Activated CD8-positive, alpha-beta memory T cell treated with anti-CD3 and anti-CD28 coated beads for 36 hours (primary cell): ENCODE results near the gene TMEM140. TPM values are rescaled to one million over a fixed set of nuclear protein-coding genes. Genes with fewer than 3 reads are reported as not detected.
"Not testable (repeated sequence)": the region's sequence is repeated elsewhere in the genome, so short reads cannot be mapped to it uniquely, and the experiment has no call there.

Experiments used
- CTCF ChIA-PET: fragments of 350-600 bp; sonication (Branson Sonifier 250); formaldehyde crosslinking; loops from one replicate; lab custom pipeline; 2021; ENCODE audit warnings: antibody characterized with exemption; lab: Charles Lee
- POLR2A ChIA-PET: fragments of 350-600 bp; sonication (Branson Sonifier 250); formaldehyde crosslinking; loops from one replicate; lab custom pipeline; 2021; ENCODE audit warnings: antibody characterized with exemption; lab: Charles Lee
- total RNA-seq, 2 experiments: library from RNA; stranded (reverse); gene quantifications; one replicate each; pipeline ENCODE4 v1.2.3, GENCODE V29; 2021

Gene TMEM140
- 1 to 10 TPM; 2.8 to 3.0 TPM for total RNA-seq

GRCh38 chr7:135147899-135148721, at the start of gene TMEM140:
TSS of gene TMEM140 (plus strand) at chr7:135148072. CDS start at chr7:135164442, 16,370 bp downstream.
- ChIA-PET CTCF (interaction anchor here (0.6 to 2.4 kb wide), 4 partner anchors 21 to 152 kb away, joined by 3 to 10 read pairs (median 4); no protein-coding TSS in a partner anchor), POLR2A (interaction anchor here (0.6 to 2.9 kb wide), 7 partner anchors 12 to 687 kb away, joined by 3 to 23 read pairs (median 5); partner anchors contain the start of genes AGBL3 and CYREN)

DNA sequence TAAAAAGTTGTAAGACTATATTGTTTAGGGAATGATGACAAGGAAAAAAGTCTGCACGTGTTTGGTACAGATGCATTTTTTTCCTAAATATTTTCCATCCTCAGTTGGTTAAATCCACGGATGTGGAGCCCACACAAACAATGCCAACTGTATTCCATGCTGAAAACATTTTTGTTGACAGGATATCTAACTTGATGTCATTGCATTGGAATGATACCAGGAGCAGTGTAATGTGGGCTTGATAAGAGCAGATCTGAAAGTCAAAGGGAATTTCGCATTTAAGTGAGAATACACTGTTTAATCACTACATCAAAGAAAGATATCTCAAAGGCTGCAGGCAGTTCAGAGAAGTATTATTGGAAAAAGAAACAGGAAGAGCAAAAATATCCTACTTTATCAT, 49.5 kb upstream of the TMEM140 start:
- POLR2A ChIA-PET = no interaction called here
- CTCF ChIA-PET = no interaction called here

DNA sequence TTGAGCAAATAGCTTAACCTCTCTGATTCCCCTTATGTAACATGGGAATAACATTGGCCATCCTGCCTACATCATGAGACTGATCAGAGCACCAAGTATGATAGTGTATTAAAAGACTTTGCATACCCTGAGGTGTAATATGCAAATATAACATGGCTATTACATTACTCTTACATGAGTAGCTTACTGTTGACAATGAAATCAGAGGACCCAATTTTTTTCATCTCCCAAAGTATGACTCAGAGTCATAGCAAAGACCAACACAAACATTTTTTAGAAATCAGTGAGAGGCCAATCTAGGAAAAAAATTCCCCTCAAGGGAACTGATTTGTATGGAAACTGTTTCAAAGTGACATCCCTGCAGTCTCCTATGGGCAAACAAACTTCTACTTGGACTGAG, 47.0 kb upstream of the TMEM140 start:
- ChIA-PET POLR2A (no interaction called here), CTCF (no interaction called here)

DNA sequence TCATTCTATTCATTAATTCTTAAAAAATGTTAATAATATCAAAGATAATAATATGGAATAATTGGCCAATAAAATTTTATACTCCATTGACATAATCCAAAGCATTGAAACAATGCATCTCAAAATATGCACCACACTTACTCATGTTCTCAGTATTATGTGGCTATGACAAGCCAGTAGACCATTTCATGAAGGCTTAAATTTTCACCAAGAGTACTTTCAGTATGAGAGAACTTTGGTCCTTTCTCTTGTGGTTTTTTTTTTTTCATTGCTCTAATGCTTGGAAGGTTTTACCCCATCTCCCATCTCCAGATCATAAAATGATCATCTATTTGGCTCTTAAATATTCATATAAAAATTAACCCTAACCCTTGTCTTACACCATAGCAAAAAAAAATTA, 45.5 kb upstream of the TMEM140 start:
- ChIA-PET CTCF (no interaction called here), POLR2A (no interaction called here)

GRCh38 chr7:135109562-135109961, 38.3 kb upstream of the TMEM140 start:
- ChIA-PET CTCF (no interaction called here), POLR2A (no interaction called here)

DNA sequence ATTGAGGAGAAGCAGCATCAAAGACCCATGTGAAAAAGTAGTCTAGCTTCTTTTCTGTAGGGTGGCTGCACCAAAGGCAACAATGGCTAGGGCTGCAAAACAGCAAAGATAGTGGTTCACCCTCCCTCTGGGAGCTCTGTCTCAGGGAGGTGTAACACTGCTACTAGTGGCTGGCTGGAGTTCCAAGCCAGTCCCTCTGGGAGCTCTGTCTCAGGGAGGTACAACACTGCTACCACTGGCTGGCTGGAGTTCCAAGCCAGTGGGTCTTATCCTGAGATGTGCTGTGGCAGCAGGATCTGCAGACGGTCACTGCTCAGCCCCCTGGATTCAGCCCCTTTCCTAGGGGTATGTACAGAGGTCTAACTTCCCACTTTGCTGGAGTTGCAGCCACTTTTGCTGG, 37.9 kb upstream of the TMEM140 start:
- ChIA-PET CTCF (no interaction called here), POLR2A (no interaction called here)

DNA sequence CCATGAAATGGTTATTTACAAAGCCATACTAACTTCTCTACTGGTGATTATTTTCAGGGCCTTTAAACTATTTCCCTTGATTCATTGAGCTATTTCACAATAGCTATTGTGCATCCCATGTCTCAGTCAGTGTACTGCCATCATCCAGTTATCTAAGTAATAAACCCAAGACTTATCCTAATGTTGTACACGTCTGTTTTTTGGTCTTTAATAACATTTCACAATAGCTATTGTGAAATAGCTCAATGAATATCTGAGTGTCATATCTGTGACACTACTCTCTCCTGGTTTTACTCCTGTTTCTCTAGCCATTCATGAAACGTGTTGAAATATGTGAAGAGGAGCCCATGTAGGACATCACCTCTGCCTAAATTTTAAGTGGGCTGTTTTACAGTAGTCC, 36.5 kb upstream of the TMEM140 start:
- POLR2A ChIA-PET = no interaction called here
- CTCF ChIA-PET = no interaction called here

GRCh38 chr7:135114622-135115021, 33.2 kb upstream of the TMEM140 start:
- ChIA-PET CTCF (no interaction called here), POLR2A (no interaction called here)

GRCh38 chr7:135117096-135117495, 30.8 kb upstream of the TMEM140 start:
- CTCF ChIA-PET = no interaction called here

DNA sequence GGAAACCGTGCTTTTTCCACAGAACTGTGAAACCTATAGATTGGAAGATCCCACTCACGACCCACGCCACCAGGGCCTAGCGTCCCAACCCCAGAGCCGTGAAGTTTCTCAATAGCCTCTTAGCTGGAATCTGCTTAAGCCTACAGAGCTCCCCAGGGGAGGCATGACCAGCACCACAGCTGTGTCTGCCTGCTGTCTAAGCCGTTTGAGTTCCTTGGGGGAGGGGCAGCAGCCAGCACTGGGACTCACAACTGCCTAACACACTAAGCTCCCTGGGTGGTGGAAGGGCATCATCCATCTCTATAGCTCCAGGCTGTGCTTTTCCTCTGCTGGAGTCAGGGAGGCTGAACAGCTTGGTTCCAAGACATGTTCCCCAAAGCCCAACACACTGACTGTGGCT, 26.0 kb upstream of the TMEM140 start:
- ChIA-PET POLR2A (no interaction called here), CTCF (no interaction called here)

More at GRCh38 chr7:135117096-135117495, 30.8 kb upstream of the TMEM140 start:
- POLR2A ChIA-PET = no interaction called here

DNA sequence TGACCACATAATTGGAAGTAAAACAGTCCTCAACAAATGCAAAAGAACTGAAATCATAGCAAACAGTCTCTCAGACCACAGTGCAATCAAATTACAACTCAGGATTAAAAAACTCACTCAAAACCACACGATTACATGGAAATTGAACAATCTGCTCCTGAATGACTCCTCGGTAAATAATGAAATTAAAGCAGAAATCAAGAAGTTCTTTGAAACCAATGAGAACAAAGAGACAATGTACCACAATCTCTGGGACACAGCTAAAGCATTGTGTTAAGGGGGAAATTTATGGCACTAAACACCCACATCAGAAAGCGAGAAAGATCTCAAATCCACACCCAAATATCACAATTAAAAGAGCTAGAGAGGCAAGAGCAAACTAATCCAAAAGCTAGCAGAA, 23.2 kb upstream of the TMEM140 start:
- CTCF ChIA-PET, POLR2A ChIA-PET: not testable (repeated sequence)

GRCh38 chr7:135128931-135129330, 18.9 kb upstream of the TMEM140 start:
- CTCF ChIA-PET = no interaction called here
- POLR2A ChIA-PET = no interaction called here

DNA sequence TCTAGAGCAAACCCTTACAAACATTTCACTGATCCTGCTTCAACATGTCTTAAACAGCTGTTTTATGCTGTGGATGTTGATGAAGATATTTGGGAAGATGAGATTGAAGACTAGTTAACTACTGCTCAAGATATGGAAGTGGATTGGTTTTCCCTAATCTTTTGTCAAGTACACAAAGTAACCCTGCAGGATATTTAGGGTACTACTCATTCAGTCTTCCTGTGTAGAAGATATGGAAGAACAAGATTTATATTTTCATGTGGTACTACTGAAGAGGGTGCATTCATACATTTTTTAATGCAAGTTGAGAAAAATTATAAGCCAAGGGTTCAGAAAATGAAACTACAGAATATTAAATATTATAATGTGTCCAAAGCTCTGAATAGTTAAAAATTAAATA, 18.3 kb upstream of the TMEM140 start:
- CTCF ChIA-PET = no interaction called here
- POLR2A ChIA-PET = no interaction called here

GRCh38 chr7:135143885-135144668, 3.8 kb upstream of the TMEM140 start:
- ChIA-PET POLR2A (no interaction called here), CTCF (no interaction called here)

- CTCF ChIA-PET = interaction anchor here (0.9 to 2.4 kb wide), 3 partner anchors 22 to 161 kb away, joined by 3 to 10 read pairs (median 5); partner anchors contain the start of gene AGBL3
Measured at GRCh38 chr7:135147341-135147898, 452 bp upstream of the TMEM140 start.

DNA sequence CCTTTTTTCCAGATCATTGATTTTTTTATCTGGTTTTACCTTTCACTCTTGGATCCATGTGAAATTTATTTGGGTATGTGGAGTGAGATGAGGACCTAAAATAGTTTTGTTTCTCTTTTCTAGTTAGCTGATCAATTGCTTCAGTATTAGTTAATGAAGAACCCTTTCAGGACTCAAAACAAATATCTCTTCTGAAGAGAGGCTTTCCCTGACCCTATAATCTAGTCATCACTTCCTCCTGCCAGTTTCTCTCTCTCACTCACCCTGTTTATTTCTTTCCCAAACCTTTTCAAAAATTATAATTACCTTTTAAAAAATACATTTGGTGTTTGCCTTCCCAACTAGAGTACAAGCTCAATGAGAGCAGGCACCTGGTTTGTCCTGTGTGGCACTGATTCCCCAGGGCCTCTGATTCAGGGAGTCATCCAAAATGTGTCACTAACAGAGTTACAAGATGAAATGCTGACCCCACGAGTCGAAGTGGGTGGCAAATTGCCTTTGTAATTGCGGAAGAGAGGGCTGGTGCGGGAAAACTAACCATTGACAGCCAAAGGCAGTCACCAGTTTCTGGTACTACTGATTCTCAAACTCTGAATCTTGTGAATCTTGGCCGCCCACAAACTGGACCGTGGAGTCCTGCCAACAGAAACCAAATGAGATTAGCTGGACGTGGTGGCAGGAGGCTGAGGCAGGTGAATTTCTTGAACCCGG, 2.4 kb downstream of the TMEM140 start:
- CTCF ChIA-PET = interaction anchor here (1.9 kb wide), 1 partner anchor 19 kb away, joined by 5 read pairs; no protein-coding TSS in a partner anchor
- POLR2A ChIA-PET = interaction anchor here (1.7 kb wide), 1 partner anchor 21 kb away, joined by 4 read pairs; no protein-coding TSS in a partner anchor

More at GRCh38 chr7:135147341-135147898, 452 bp upstream of the TMEM140 start:
- POLR2A ChIA-PET = interaction anchor here (0.7 to 2.9 kb wide), 6 partner anchors 13 to 161 kb away, joined by 3 to 23 read pairs (median 6); partner anchors contain the start of genes AGBL3 and CYREN

DNA sequence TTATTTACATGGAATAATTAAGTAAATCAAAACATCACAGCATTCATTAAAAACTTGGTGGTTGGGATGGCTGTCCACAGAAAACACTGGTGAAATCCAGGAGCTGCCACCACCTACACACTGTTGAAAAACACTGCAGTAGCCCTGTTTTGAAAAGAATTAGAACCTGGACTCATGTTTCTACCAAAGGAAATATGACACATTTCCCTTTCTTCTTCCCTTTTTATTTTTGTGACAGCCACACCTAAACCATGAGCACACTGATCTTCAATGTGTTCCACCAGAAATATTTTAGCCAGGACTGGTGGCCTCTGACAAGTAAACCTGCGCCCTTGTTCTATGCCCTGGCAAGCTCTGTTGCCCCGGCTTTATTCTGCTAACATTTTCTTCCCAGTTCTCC, 3.3 kb downstream of the TMEM140 start:
- ChIA-PET CTCF (interaction anchor here (0.9 to 1.9 kb wide), 2 partner anchors 14 to 18 kb away, joined by 3 to 5 read pairs; no protein-coding TSS in a partner anchor), POLR2A (interaction anchor here (1.7 kb wide), 1 partner anchor 20 kb away, joined by 4 read pairs; no protein-coding TSS in a partner anchor)

GRCh38 chr7:135151533-135151932, 3.7 kb downstream of the TMEM140 start:
- CTCF ChIA-PET = interaction anchor here (0.9 to 1.9 kb wide), 2 partner anchors 14 to 18 kb away, joined by 3 to 5 read pairs; no protein-coding TSS in a partner anchor

DNA sequence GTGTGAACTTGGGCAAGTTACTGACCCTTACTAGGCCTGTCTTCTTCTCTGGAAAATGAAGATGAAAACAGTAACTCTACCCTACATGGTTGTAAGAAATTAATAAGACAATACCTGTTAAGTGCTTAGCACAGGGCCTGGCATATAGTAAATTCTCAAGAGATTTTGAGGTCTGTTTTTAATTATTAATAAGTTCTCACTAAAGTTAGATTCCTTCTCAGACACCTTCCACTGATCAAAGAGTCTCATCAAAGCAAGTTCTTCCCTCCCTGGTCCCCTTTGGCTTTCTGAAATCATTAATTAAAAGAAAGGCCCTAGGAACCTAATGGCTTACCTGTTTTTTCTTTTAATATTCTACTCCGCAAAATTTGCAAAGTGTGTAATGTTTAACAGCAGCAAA, 4.6 kb downstream of the TMEM140 start:
- POLR2A ChIA-PET = no interaction called here
- CTCF ChIA-PET = no interaction called here

More at GRCh38 chr7:135151533-135151932, 3.7 kb downstream of the TMEM140 start:
- POLR2A ChIA-PET = interaction anchor here (1.7 kb wide), 1 partner anchor 20 kb away, joined by 4 read pairs; no protein-coding TSS in a partner anchor
